ENCODE results near the gene SLAMF7. TPM values are rescaled to one million over a fixed set of nuclear protein-coding genes. Genes with fewer than 3 reads are reported as not detected.

Gene SLAMF7
- total and polyA plus RNA-seq, 2 donors (not counting 1 experiment from before 2014, with no cell fraction given): not detected

DNA sequence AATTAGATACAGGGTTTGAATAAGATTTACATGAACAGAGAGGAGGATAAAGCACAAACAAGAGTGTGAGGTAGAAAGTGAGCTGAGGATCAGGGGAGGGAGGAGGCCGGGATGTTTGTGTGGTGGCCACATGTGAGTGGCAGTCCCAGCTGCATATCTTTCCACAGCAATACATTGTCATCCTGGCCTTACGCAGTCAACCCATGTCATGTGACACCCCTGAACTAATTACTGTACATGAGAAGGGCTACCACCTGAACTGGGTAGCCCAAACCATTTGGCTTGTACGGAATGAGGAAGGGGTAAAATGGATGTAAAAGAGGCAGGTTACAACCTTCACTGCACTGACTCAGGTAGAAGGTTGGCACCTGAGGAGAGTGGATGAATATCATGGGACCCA lies 4.2 kb downstream of the SLAMF7 start:
- Histone ChIP-seq H3K9me3 (ENCODE audit: control insufficient read depth, insufficient read depth, low read depth, low read length) (no peaks in the 10 kb centered on the region), H3K4me2 (ENCODE audit: extremely low read depth, insufficient read depth, low read length) (no peak overlapping the region), H2AFZ (ENCODE audit: low read length) (no peak overlapping the region), H3K79me2 (ENCODE audit: control insufficient read depth, insufficient read depth, low read length) (no peaks in the 10 kb centered on the region), H3K4me3 (replicated peaks in 1 of 4; ENCODE audit: control extremely low read depth in 1 of 4, insufficient read depth in 1 of 4, low read depth in 3 of 4, low read length in 4 of 4) (no peak overlapping the region), H3K27ac (ENCODE audit: insufficient read depth, low read length) (no peak overlapping the region), H3K27me3 (ENCODE audit: control insufficient read depth, insufficient read depth, low read length) (no peaks in the 10 kb centered on the region), H4K20me1 (ENCODE audit: control insufficient read depth, extremely low read depth, insufficient read depth, low read length) (no peaks in the 10 kb centered on the region), H3K4me1 (ENCODE audit: control insufficient read depth, extremely low read depth, insufficient read depth, low read length) (no peaks in the 10 kb centered on the region), H3K36me3 (ENCODE audit: control insufficient read depth, insufficient read depth, low read length) (no peaks in the 10 kb centered on the region), H3K9ac (ENCODE audit: insufficient read depth, low read length) (no peak overlapping the region)
- TF ChIP-seq, protein P1, sequence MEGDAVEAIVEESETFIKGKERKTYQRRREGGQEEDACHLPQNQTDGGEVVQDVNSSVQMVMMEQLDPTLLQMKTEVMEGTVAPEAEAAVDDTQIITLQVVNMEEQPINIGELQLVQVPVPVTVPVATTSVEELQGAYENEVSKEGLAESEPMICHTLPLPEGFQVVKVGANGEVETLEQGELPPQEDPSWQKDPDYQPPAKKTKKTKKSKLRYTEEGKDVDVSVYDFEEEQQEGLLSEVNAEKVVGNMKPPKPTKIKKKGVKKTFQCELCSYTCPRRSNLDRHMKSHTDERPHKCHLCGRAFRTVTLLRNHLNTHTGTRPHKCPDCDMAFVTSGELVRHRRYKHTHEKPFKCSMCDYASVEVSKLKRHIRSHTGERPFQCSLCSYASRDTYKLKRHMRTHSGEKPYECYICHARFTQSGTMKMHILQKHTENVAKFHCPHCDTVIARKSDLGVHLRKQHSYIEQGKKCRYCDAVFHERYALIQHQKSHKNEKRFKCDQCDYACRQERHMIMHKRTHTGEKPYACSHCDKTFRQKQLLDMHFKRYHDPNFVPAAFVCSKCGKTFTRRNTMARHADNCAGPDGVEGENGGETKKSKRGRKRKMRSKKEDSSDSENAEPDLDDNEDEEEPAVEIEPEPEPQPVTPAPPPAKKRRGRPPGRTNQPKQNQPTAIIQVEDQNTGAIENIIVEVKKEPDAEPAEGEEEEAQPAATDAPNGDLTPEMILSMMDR (conservative IDR thresholded peaks at IDR 0.05 in 1 of 2, IDR thresholded peaks at IDR 0.05 in 1 of 2; ENCODE audit: low read depth in 1 of 2, low read length in 2 of 2): no peak
- no peak for TF ChIP-seq EZH2 (IDR thresholded peaks at IDR 0.05; ENCODE audit: low read length, missing control alignments)
- no peak for DNase-seq (ENCODE audit: low read depth in 2 of 2)

DNA sequence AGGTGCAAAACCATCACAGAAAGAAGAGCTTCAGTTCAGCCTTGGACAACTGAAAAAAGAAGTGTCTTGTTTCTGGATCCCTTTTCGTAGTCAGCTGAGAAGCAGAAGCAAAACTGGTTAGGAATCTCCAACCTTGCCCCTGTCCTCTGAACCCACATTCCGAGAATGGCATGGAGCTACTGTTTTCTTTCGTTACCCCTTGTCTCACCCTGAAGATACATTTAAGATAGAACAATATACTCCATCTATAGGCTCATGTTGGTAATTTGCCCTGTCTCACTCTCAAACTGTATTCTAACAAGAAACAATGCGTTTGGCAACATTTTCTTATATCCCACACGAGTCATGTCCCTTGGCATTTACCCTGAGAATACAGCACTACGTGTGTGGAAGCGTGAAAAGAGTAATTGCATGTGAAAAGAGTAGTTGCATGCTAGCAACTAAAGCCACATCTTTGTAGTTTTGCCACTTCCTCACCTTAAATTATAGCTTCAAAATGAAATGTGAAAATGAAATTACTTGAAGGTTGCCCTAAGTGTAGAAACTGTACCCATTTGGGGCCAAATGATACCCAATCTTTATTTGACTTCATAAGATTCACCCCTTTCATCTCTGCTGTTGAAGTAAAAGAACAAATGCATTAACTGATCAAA lies 5.3 kb downstream of the SLAMF7 start:
- Histone ChIP-seq H3K4me2 (ENCODE audit: extremely low read depth, insufficient read depth, low read length) (no peak overlapping the region), H3K27ac (ENCODE audit: insufficient read depth, low read length) (no peak overlapping the region), H3K9ac (ENCODE audit: insufficient read depth, low read length) (no peak overlapping the region), H3K4me3 (replicated peaks in 1 of 4; ENCODE audit: control extremely low read depth in 1 of 4, insufficient read depth in 1 of 4, low read depth in 3 of 4, low read length in 4 of 4) (no peak overlapping the region), H4K20me1 (ENCODE audit: control insufficient read depth, extremely low read depth, insufficient read depth, low read length) (no peaks in the 10 kb centered on the region), H2AFZ (ENCODE audit: low read length) (no peak overlapping the region), H3K27me3 (ENCODE audit: control insufficient read depth, insufficient read depth, low read length) (no peaks in the 10 kb centered on the region), H3K79me2 (ENCODE audit: control insufficient read depth, insufficient read depth, low read length) (no peaks in the 10 kb centered on the region), H3K4me1 (ENCODE audit: control insufficient read depth, extremely low read depth, insufficient read depth, low read length) (no peaks in the 10 kb centered on the region), H3K36me3 (ENCODE audit: control insufficient read depth, insufficient read depth, low read length) (no peaks in the 10 kb centered on the region), H3K9me3 (ENCODE audit: control insufficient read depth, insufficient read depth, low read depth, low read length) (no peaks in the 10 kb centered on the region)
- DNase-seq (ENCODE audit: low read depth in 2 of 2): no peak
- TF ChIP-seq, protein P1 (conservative IDR thresholded peaks at IDR 0.05 in 1 of 2, IDR thresholded peaks at IDR 0.05 in 1 of 2; ENCODE audit: low read depth in 1 of 2, low read length in 2 of 2): no peak
- TF ChIP-seq EZH2 (IDR thresholded peaks at IDR 0.05; ENCODE audit: low read length, missing control alignments): no peak

DNA sequence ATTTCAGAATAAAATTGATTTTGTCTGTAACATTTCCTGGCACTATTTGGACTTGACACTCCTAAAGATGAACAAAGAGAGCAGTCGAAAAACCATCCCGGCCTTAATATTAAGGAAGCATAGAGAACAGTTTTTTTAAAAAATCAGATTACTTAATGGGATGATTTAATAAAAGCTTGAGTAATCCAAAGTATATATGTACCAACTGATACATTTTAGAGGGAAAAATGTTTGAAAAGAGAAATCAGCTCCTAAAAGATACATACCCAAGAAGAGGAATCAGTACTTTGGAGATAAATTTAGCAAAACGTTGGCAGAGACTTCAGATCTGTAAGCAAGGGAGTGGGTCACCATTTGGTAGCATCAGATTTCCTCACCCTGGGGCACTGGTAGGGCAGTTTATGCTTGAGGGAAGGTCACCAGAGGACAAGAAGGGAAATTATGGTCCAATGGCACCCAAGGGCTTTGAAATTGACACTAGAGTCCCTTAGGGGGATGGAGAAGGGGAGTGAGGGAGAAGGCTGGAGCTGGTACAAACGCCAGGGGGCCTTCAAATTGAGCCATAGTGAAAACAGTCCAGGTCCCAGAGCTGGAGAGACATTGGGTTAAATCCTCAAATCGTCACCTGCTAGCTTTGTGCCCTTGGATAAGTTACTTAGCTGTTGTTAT lies 5.9 kb downstream of the SLAMF7 start:
- Histone ChIP-seq H3K79me2 (ENCODE audit: control insufficient read depth, insufficient read depth, low read length) (no peaks in the 10 kb centered on the region), H3K4me3 (replicated peaks in 1 of 4; ENCODE audit: control extremely low read depth in 1 of 4, insufficient read depth in 1 of 4, low read depth in 3 of 4, low read length in 4 of 4) (no peak overlapping the region), H3K4me2 (ENCODE audit: extremely low read depth, insufficient read depth, low read length) (no peak overlapping the region), H4K20me1 (ENCODE audit: control insufficient read depth, extremely low read depth, insufficient read depth, low read length) (no peaks in the 10 kb centered on the region), H3K4me1 (ENCODE audit: control insufficient read depth, extremely low read depth, insufficient read depth, low read length) (no peaks in the 10 kb centered on the region), H2AFZ (ENCODE audit: low read length) (no peak overlapping the region), H3K36me3 (ENCODE audit: control insufficient read depth, insufficient read depth, low read length) (no peaks in the 10 kb centered on the region), H3K9ac (ENCODE audit: insufficient read depth, low read length) (no peak overlapping the region), H3K27me3 (ENCODE audit: control insufficient read depth, insufficient read depth, low read length) (no peaks in the 10 kb centered on the region), H3K9me3 (ENCODE audit: control insufficient read depth, insufficient read depth, low read depth, low read length) (no peaks in the 10 kb centered on the region), H3K27ac (ENCODE audit: insufficient read depth, low read length) (no peak overlapping the region)
- no peak for TF ChIP-seq EZH2 (IDR thresholded peaks at IDR 0.05; ENCODE audit: low read length, missing control alignments)
- TF ChIP-seq, protein P1 (conservative IDR thresholded peaks at IDR 0.05 in 1 of 2, IDR thresholded peaks at IDR 0.05 in 1 of 2; ENCODE audit: low read depth in 1 of 2, low read length in 2 of 2): no peak
- DNase-seq (ENCODE audit: low read depth in 2 of 2): no peak

Measured in fibroblast of lung (primary cell).